Brain microvascular endothelial cell (primary cell): ENCODE measurements around the gene RCBTB2.

Experiments used
- DNase-seq: peaks from one replicate; pipeline ENCODE4 v3.0.0-alpha.2; 2020
- H3K27ac ChIP-seq: fragments of 250-450 bp; sonication (Bioruptor Pico); 2 replicates; pipeline ENCODE4 v1.5.1; 2020; ENCODE audit warnings: mild to moderate bottlenecking, moderate library complexity
- H3K27me3 ChIP-seq: fragments of 250-450 bp; sonication (Bioruptor Pico); replicated peaks from 2 replicates; pipeline ENCODE4 v1.5.1; 2020; ENCODE audit warnings: mild to moderate bottlenecking
- H3K36me3 ChIP-seq: fragments of 250-450 bp; sonication (Bioruptor Pico); replicated peaks from 2 replicates; pipeline ENCODE4 v1.5.1; 2020; ENCODE audit warnings: mild to moderate bottlenecking
- H3K4me3 ChIP-seq: 2 replicates; pipeline ENCODE4 v1.5.1; 2011; ENCODE audit warnings: low read depth, mild to moderate bottlenecking, control low read depth, low read length, moderate library complexity
- CTCF ChIP-seq: IDR thresholded peaks from 2 replicates; pipeline ENCODE4 v1.5.1; 2011; ENCODE audit warnings: low read depth, mild to moderate bottlenecking, moderate library complexity, low read length, control low read depth, inconsistent platforms; ENCODE audit errors: missing control alignments
- in situ Hi-C: cut with HindIII; loops from 2 replicates; pipeline ENCODE4 v1.10.0; 2017; ENCODE audit warnings: low sequenced_read_pairs, low pct_ligation_motif_present

The RCBTB2 gene

DNA sequence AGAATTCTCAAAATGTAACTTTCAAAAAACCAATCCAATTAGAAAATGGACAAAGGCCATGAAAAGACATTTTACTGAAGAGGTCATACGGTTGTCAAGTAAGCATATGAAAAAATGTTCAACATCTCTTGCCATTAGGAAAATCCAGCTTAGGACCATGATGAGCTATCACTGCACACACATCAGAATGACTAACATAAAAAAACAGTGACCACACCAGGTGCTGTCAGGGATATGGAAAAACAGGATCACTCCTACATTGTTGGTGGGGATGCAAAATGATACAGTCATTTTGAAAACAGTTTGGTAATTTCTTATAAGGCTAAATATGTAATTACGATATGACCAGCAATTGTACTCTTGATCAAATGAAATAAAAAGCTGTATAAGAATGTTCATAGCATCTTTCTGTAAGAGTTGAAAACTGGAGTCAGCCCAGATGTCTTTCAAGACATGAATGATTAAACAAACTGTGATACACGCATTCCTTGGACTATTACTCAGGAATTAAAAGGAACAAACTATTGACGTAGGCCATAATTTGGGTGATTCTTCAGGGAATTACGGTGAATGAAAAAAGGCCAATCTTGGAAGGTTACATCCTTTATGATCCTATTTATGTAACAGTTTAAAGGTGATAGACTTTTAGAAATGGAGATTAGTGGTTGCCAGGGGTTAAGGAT lies 26.9 kb upstream of the RCBTB2 start:
- H3K27me3 ChIP-seq = no peaks in the 10 kb centered on the region
- H3K4me3 ChIP-seq = no peak overlapping the region
- H3K27ac ChIP-seq = peak overlapping the region; percentile 50
- TF ChIP-seq CTCF = no peak
- in situ Hi-C loops = loop anchor here (25.0 kb wide), 1 partner anchor 197 kb away; no protein-coding TSS in a partner anchor
- peak; percentile 58 for DNase-seq
- H3K36me3 ChIP-seq = no peaks in the 10 kb centered on the region

- Histone ChIP-seq H3K4me3 (no peak overlapping the region), H3K27me3 (no peaks in the 10 kb centered on the region), H3K27ac (no peak overlapping the region), H3K36me3 (no peaks in the 10 kb centered on the region)
- in situ Hi-C loops = loop anchor here (25.0 kb wide), 1 partner anchor 195 kb away; no protein-coding TSS in a partner anchor
- TF ChIP-seq CTCF = no peak
- DNase-seq = no peak
These were observed 23.9 kb upstream of the RCBTB2 start for GRCh38 chr13:48556817-48557216.

- DNase-seq = no peak
- in situ Hi-C loops = loop anchor here (25.0 kb wide), 1 partner anchor 193 kb away; no protein-coding TSS in a partner anchor
- no peak overlapping the region for H3K4me3 ChIP-seq
- no peak for TF ChIP-seq CTCF
- H3K36me3 ChIP-seq = no peaks in the 10 kb centered on the region
- no peak overlapping the region for H3K27ac ChIP-seq
- H3K27me3 ChIP-seq = no peaks in the 10 kb centered on the region
These were observed 22.6 kb upstream of the RCBTB2 start for GRCh38 chr13:48555441-48555840.

GRCh38 chr13:48551329-48551728 lies 18.4 kb upstream of the RCBTB2 start:
- in situ Hi-C loops = loop anchor here (25.0 kb wide), 1 partner anchor 189 kb away; no protein-coding TSS in a partner anchor
- no peak for DNase-seq
- no peaks in the 10 kb centered on the region for H3K27me3 ChIP-seq
- H3K36me3 ChIP-seq = no peaks in the 10 kb centered on the region
- H3K4me3 ChIP-seq = no peak overlapping the region
- TF ChIP-seq CTCF = no peak
- H3K27ac ChIP-seq = no peak overlapping the region

GRCh38 chr13:48549658-48550057 lies 16.8 kb upstream of the RCBTB2 start:
- no peak for TF ChIP-seq CTCF
- Histone ChIP-seq H3K4me3 (no peak overlapping the region), H3K27me3 (no peaks in the 10 kb centered on the region), H3K36me3 (no peaks in the 10 kb centered on the region), H3K27ac (no peak overlapping the region)
- in situ Hi-C loops = loop anchor here (25.0 kb wide), 1 partner anchor 187 kb away; no protein-coding TSS in a partner anchor
- DNase-seq = no peak
